Right hindlimb (tissue), 1 donor: Measurements from ENCODE around the gene LPGAT1.
A peak's percentile ranks its signal among the peaks of the same experiment; 100 is the strongest.

Experiments
- DNase-seq: peaks from one replicate; pipeline ENCODE4 v3.0.0-alpha.2; 2018

The LPGAT1 gene

GRCh38 chr1:211828584-211829342, 1.8 kb downstream of the LPGAT1 start:
- no peak for DNase-seq

GRCh38 chr1:211827051-211827450, 3.5 kb downstream of the LPGAT1 start:
- no peak for DNase-seq

GRCh38 chr1:211825980-211826379, 4.6 kb downstream of the LPGAT1 start:
- no peak for DNase-seq

GRCh38 chr1:211822677-211823407, 7.7 kb downstream of the LPGAT1 start:
- DNase-seq = no peak

GRCh38 chr1:211816586-211816985, 14.0 kb downstream of the LPGAT1 start:
- DNase-seq = no peak

- no peak for DNase-seq
These were observed 16.2 kb downstream of the LPGAT1 start for GRCh38 chr1:211814313-211814712.

- peak; percentile 21 for DNase-seq
These were observed 17.0 kb downstream of the LPGAT1 start for GRCh38 chr1:211813590-211813989.

- no peak for DNase-seq
These were observed 18.0 kb downstream of the LPGAT1 start for GRCh38 chr1:211812584-211812983.

GRCh38 chr1:211811848-211812247, 18.7 kb downstream of the LPGAT1 start:
- no peak for DNase-seq

- no peak for DNase-seq
These were observed 19.4 kb downstream of the LPGAT1 start for GRCh38 chr1:211811126-211811525.

- no peak for DNase-seq
These were observed 22.1 kb downstream of the LPGAT1 start for GRCh38 chr1:211808475-211808874.

GRCh38 chr1:211804915-211805314, 25.6 kb downstream of the LPGAT1 start:
- DNase-seq = no peak

- DNase-seq = no peak
These were observed 29.5 kb downstream of the LPGAT1 start for GRCh38 chr1:211800925-211801607.

GRCh38 chr1:211797994-211798393, 32.6 kb downstream of the LPGAT1 start:
- DNase-seq = no peak

- no peak for DNase-seq
These were observed 38.6 kb downstream of the LPGAT1 start for GRCh38 chr1:211791979-211792378.

GRCh38 chr1:211789641-211790464, 40.7 kb downstream of the LPGAT1 start:
- no peak for DNase-seq

GRCh38 chr1:211788626-211789025, 41.9 kb downstream of the LPGAT1 start:
- no peak for DNase-seq

GRCh38 chr1:211783897-211784296, 46.7 kb downstream of the LPGAT1 start:
- no peak for DNase-seq

GRCh38 chr1:211783266-211783665, 47.3 kb downstream of the LPGAT1 start:
- DNase-seq = no peak

GRCh38 chr1:211781260-211781659, 49.3 kb downstream of the LPGAT1 start:
- no peak for DNase-seq

GRCh38 chr1:211775170-211775569, 55.4 kb downstream of the LPGAT1 start:
- no peak for DNase-seq

GRCh38 chr1:211764701-211765100, 65.9 kb downstream of the LPGAT1 start:
- no peak for DNase-seq

- DNase-seq = no peak
These were observed 68.4 kb downstream of the LPGAT1 start for GRCh38 chr1:211762206-211762605.
